A172 (cell line): Measurements from ENCODE around the gene HSPA1A. TPM values are rescaled to one million over a fixed set of nuclear protein-coding genes. Genes with fewer than 3 reads are reported as not detected.

Experiments
- DNase-seq: peaks from one replicate; pipeline ENCODE4 v3.0.0-alpha.2; 2015; ENCODE audit warnings: low spot score
- total RNA-seq: library from RNA; depleted of rRNA; stranded (reverse); fragments of >200 nt; shearing (Covaris generic); gene quantifications from 2 replicates; pipeline ENCODE4 v1.2.3, GENCODE V29; 2014; rRNA removed

HSPA1A gene
- total RNA-seq: 1.2 and 4.1 TPM in 2 replicates

DNA sequence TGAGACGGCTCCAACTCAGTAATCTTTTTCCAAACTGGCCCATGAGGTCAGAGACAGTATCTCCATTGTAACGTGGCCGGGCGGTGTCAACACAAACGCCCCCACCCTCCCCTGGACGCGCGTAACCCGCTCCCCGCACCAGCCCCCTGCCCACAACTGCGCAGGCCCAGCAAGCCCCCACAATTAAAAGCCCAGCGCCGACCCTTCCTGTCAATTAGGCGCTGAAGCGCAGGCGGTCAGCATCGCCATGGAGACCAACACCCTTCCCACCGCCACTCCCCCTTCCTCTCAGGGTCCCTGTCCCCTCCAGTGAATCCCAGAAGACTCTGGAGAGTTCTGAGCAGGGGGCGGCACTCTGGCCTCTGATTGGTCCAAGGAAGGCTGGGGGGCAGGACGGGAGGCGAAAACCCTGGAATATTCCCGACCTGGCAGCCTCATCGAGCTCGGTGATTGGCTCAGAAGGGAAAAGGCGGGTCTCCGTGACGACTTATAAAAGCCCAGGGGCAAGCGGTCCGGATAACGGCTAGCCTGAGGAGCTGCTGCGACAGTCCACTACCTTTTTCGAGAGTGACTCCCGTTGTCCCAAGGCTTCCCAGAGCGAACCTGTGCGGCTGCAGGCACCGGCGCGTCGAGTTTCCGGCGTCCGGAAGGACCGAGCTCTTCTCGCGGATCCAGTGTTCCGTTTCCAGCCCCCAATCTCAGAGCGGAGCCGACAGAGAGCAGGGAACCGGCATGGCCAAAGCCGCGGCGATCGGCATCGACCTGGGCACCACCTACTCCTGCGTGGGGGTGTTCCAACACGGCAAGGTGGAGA, at the start of gene HSPA1A, which contains the start of gene HSPA1L:
HSPA1A (plus strand) TSS at position 519 of the 814 bp plus-strand sequence; CDS start at position 733, 214 bp downstream.
HSPA1L (minus strand) TSS at position 259 of the 814 bp plus-strand sequence. CDS start 3,311 bp downstream, outside the sequence.
- no peak for DNase-seq

DNA sequence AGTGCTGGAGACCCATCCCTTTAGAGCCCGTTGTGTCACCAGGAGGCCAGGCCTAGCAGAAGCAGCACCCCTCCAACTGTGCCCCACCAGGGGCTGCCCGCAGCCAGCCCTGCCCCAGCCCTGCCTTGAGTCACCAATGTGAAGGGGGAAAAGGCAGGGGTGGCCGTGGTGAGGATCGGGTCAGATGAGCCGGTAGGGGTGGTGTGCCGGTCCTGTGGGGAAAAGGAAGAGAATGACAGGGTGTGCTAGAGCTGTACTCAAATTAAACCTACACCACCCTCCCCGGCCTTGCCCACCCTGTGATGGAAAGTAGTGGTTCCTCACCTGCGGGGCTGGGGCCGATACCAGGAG, 49.8 kb upstream of the HSPA1A start:
- DNase-seq: no peak

DNA sequence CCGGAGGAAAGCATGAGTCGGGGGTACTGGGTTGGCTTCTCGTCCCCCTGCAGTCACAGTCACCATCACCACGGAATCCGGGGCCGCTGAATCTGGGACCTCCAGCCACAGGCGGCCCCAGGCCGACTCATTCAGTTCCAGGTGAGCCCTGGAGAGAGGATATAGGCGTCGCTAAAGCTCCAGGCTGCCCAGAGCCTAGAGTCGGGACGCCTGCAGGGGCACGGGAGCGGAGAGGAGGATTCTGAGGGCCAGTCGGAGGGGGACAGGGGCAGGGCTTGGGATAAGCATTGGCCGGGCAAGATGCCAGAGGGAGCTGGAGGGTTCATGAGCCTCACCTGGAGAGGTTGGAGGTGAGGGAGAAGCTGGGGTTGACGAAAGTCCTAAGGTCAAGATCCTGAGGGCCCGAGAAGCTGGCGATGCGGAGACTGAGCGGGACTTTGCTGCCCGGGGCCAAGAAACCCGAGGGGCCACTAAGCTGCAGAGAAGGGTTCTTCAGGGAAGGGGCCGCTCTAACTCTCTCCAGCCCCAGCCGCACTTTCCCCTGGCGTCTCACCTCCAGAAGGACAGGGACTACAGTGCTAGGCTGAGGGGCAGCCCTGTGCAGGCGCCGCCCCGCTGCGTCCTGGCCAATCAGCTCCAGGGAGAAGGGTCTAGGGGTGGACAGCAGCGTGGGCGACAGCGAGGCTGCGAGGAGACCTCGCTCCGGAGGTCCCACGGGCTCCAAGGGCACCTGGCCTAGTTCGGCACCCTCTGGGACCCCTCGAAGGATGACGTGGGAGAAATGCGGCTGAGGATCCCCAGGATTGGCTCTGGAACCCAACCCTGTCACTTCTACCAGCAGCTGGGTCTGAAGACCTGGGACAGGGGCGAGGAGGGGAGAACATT, 49.2 kb upstream of the HSPA1A start:
- DNase-seq: no peak

DNA sequence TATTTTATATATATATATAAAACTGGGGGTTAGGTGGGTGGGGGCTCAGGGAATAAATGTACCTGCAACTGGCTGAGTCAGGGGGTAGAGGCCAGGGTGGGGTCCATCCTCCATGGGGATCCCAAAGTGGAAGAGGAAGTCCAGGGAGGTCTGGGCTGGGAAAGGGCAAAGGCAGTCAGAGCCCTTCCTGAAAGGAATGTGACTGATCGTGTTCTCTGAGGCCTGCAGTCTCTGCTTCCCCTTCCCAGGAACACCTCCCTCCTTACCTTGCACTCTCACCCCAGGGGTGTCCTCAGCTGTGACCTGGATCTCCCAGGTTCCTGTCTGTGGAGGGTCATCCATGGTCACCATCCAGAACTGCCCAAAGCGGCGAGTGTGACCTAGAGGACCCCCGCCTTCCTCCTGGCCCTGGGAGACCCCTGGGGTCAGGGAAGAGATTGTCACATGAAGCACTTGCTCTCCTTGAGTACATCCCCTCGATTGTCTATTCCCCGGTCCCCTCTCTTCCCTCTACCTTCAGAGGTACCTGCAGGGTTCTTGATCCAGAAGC, 48.2 kb upstream of the HSPA1A start:
- DNase-seq: no peak

DNA sequence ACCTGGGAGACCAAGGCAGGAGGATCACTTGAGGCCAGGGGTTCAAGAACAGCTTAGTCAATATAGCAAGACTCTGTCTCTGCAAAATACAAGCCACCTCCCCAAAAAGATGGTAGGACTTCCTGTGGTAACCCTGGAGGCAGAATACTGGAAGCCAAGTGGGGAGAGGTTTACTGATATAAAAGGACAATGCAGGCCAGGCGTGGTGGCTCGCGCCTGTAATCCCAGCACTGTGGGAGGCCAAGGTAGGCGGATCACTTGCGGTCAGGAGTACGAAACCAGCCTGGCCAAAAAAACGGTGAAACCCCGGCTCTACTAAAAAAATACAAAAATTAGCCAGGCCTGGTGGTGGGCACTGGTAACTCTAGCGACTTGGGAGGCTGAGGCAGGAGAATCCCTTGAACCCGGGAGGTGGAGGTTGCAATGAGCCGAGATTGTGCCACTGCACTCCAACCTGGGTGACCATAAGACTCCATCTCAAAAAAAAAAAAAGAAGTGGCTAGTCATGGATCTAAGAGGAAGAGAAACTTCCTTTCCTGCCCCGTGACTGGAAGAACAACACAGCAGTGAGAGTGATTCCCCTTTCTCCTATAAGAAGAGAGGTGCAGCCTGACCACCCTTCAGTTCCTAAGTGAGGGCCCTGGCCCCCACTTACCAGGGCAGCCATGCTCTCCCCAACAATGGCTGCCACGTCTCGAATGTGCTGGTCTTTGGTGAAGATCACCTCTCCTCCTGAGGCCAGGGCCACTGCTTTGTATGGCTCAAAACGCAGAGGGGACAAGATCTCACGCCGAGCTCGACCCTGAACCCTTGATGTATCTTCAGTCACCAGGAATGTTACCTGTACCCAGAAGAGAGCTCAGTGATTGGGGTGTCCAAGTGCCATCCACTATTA, 46.7 kb upstream of the HSPA1A start:
- DNase-seq: no peak

DNA sequence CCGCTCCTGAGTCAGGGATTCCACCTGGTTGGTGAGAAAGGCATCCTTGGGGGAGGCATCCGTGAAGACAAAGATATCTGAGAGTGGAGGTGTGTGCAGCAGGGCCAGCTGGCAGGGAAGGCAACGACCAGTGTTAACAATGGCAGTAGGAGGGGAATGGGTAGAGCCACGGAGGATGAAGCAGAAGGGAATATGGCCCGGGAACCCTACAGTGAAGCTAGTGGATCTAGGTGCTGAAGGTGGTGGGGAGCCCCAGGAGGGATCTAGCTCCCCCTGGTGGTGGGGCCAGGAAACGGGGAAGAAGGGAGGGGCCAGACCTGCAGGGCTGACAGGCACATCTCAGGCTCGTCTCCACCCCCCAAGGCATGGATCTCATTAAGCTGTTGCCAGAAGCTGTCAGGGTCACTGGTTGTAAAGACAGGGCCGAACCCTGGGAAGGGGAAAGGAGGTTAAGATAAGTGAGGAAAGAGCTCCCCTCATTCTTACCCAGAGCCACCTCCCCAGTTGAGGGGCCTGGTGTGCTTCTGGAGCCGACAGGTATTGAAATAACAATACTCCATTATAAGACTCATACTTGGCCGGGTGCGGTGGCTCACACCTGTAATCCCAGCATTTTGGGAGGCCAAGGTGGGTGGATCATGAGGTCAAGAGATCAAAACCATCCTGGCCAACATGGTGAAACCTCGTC, 45.5 kb upstream of the HSPA1A start:
- peak; percentile 54 for DNase-seq

DNA sequence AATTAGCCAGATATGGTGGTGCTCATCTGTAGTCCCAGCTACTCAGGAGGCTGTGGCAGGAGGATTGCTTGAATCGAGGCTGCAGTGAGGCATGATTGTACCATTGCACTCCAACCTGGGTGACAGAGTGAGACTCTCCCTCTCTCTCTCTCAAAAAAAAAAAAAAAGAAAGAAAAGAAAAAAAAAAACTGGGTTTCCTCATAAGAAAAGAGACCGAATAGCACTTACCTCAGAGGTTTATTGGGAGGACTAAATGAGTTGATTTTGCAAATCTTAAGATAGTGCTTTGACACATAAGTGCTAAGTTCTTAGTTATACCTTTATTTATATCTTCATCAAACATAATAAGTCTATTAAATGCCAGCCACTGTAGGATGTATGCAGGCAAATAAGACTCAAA, 44.5 kb upstream of the HSPA1A start:
- no peak for DNase-seq

DNA sequence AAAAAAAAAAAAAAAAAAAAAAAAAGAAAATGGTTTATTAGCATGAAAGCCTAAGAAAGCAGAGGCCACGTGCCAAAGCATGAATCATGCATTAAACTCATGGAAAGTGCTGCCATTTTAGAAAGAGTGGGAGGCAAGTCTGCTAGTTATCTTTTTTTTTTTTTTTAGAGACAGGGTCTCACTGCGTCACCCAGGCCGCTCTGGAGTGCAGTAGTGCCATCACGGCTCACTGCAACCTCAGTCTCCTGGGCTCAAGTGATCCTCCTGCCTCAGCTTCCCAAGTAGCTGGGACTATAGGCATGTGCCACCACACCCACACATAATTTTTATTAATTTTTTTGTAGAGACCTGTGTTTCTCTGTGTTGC, 43.4 kb upstream of the HSPA1A start:
- peak; percentile 41 for DNase-seq

DNA sequence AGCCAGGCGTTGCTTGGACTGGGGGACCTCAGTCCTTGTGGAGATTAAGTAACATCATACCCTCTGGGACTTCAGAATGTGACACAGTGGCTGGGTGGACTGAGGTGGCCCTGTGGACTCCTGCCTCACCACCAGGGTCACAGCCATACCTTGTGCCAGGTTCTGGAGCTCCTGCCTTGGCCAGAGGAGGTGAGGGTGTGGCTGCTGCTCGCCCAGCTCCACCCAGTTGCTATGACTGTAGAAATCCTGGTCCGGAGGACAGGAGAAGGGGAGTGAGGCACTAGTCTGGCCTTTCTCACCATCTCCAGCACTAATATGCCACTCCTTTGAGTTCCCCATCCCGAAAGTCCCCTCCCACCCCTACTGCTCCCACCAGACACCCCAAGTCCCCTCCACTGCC, 40.2 kb upstream of the HSPA1A start:
- no peak for DNase-seq

DNA sequence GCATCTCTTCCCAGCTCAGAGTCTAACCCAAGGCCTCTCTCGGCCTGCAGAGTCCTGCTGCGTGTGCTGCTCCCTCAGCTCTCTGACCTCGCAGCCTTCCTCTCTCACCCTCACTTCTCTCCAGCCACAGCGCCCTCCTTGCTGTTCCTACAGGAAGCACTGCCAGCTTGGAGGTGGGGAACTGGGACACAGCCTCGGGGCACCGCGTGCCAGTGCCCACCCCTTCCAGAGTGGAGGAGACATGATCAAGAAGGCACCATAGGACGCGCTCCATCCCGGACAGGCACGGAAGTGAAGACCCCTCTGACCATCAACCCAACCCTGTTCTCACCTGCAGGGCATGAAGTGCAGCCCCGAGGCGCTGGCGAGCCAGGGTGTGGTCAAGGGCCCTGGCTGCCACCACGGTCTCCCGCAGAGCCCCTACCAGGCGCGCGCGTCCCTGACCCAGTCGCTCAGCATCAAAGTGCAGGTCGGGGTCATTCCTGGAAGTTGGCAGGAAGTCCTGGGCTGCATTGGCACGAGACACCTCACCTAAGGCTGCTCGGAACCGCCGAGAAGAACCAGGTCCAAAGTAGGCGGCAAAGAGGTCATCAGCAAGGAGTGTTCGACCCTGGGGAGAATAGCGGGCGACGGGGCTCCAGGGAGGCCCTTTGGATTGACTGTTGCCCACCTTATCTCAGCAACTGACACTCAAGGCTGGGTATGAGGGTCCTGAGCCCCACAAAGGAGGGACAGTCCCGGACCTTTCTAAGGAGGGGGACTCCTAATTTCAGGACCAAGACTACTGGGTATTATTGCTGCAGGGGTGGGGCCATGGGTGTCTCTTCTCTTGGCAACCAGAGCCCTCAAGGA, 39.5 kb upstream of the HSPA1A start:
- DNase-seq: no peak

DNA sequence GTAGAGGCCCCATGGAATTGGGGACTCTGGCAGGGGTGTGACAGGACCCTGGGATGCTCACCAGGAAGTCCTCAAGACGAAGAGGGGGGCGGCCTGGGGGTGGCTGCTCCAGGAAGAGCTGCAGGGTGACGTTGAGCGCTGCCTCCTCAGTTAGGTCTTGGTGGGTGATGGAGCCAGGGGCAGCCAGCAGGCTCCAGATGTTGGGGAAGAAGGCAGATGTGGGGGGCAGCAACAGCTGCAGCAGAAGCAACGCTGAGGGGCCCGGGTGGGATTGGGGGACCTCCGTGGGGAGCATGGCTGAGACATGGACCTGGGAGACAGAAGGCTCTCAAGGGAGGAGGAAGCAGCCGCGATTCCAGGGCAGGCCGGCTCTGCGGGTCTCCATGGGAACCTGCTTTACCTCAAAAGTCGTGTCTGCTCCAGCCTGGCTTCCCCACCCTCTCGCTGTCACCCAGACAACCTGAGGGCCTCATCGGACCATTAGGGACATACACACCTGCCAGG, 38.8 kb upstream of the HSPA1A start:
- no peak for DNase-seq

DNA sequence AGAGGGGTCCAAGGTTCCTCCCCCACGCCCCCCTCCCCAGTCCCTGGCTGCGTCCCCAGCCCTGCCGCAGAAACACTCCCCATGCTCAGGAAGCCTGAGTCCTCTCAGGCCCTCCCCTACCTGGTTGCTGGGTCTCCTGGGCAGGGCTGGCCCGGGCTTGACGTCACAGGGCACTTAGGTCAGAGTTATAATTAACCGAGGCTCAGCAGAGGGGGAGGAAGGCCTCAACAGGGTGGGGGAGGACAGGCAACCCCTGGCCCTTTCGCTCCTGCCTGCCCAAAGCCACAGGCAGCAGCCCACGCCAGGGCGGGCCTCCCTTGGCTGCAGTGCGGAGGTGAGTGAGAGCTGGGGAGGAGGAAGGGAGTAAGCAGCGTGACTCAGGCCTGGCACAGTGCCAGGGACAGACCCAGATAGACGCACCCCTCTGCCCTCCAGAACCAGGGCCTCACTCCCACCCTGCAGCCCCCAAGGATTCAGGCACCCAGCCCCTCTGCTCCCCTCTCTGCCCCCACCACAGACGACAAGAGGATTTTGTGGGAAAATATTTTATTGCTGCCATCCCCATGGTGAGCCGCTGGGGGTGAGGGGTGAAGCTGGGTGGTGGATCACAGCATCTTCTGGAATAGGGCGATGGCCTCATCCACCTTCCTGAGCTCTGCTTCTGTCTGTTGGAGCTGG, 38.2 kb upstream of the HSPA1A start, which contains the start of gene VWA7:
VWA7 (minus strand) TSS at position 340 of the 678 bp plus-strand sequence. CDS start 549 bp downstream, outside the sequence.
- DNase-seq: peak; percentile 80

DNA sequence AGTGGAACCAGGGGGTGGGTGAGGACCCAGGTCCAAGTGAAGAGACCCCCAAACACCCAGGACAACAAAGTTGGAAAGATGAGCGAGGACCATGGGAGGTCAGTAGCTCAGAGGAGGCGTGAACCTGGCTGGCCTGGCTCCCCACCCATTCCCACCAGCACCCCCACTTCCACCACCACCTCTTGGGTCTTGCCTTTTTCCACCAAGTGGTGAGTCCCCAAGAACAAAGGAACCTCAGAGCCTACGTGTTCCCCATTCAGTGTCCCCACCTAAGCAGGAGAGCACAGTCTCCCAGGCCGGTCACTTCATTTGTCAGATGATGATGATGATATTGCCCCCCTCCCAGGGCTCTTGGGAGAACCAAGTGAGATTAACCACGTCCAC, 37.7 kb upstream of the HSPA1A start:
- no peak for DNase-seq

DNA sequence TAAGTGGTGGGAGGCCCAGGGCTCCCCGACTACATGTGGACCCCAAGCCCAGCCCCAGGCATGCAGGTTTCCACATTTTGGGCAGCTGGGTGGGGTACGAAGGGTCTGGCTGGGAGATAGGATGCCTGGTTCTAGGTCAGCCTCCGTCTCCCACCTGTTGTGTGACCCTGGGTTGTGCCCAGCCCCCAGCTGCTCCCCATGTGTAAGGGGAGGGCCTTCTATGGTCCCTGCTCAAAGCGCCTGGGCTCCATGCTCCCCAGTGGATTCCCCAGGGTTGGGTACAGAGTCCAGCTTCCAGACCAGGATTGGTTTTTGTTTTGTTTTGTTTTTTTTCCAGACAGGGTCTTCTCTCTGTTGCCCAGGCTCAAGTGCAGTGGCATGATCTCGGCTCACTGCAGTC, 37.1 kb upstream of the HSPA1A start:
- DNase-seq: no peak

DNA sequence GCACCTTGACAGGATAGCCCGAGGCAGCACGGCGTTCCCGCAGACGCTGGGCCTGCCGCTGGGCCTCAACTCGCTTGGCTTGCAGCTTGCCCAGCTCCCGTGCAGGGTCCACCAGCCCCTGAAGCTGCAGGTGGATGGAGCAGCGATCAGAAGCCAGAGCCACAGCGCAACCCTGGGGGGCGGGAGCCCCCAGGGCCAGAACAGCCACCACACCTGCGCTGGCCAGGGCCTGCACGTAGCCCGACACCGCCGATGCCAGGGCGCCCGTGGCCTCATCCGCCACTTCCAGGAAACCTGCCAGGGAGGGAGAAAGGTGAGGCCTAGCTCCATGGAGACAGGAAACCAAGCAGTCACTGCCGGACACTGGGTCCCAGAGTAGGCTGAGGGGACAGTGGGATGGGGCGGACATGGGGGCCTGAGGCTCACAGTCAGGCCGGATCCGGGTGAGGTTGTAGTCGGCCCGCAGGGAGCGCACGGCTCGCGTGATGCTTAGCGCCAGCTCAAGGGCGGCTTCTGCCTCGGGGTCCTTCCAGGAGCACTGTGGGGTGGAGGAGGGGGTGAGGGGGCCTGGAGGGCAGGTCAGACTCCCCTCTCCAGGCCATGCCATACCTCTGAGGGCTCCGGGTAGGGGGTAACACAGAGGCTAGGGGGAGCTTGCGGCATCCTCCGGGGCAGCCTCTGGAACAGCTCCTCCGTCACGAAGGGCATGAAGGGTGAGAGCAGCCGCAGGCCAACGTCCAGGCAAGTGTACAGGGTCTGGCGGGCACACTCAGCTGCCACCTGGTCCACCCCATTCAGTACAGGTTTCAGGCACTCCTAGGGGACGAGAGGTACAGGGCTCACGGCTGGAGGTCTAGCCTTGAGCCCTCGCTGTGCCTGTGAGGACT, 36.1 kb upstream of the HSPA1A start:
- no peak for DNase-seq

DNA sequence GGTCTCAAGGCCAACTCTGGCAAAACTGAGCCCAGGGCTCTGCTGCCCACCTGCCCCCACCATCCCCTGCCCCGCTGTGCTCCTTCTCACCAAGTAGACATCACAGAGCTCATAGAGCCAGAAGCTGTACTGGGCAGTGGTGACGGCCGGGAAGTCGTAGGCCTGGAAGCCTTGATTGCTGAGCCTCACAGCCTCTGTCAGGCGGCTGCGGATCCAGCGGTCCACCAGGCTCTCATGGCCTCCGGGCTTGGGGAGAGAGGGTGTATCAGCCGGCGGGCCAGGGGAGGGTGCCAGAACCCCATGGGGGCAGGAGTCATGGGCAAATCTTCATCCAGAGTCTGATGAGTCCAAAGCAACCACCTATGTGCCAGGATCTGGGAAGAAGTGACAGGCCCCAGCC, 35.4 kb upstream of the HSPA1A start:
- no peak for DNase-seq

DNA sequence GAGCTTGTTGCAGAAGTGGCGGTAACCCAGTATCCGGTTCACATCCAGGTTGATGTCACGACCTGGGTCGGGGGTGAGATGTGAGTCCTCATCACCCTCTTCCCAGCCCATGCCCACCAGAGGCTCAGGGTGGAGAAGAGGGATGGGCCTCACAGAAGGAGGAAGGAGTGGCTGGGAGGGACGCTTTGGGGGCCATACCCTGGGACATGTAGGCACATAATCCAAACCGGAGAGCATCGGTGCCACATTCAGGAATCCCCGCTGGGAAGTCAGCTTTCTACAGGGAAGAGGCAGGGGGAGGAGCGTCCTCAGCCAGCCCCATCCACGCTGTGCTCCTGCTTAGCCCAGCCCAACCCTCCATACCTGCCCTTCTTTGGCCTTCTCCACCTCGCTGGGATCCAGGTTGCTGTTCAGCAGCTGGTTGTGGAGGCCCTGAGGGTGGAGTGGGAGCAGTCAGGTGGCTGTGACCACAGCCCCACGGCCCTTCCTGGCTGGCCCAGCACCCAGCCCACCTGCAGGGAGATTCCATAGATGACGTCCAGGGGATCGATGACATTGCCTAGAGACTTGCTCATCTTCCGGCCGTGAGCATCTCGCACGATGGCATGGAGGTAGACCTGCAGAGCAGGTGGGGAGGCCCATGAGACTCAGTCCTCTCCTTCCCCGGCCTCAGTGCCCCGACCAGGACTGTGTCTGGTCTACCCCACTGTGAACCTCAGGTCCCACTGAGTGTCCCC, 34.7 kb upstream of the HSPA1A start:
- DNase-seq: no peak
